Right renal cortex interstitium (tissue), 3 donors: ENCODE measurements around the gene CNOT4. TPM values are rescaled to one million over a fixed set of nuclear protein-coding genes. Genes with fewer than 3 reads are reported as not detected.
A peak's percentile ranks its signal among the peaks of the same experiment; 100 is the strongest.

Experiments
- DNase-seq, 3 donors: peaks; one replicate each; pipeline ENCODE4 v3.0.0-alpha.2; 2013; ENCODE audit warnings: low read depth in 3 of 3, low spot score in 2 of 3
- polyA plus RNA-seq, 3 donors: library from polyadenylated mRNA; unstranded; fragments of 120-200 nt; gene quantifications; one replicate each; pipeline ENCODE4 v1.2.1, GENCODE V29; 2013; ENCODE audit not compliant: insufficient read length in 3 of 3

CNOT4 gene
- polyA plus RNA-seq = 10 to 100 TPM; 30.0 to 34.9 (median 33.9) TPM

GRCh38 chr7:135509839-135510591 lies at the start of gene CNOT4:
Gene CNOT4, minus strand, starts transcription at chr7:135510102. Its CDS starts 71,771 bp downstream, at chr7:135438331.
- DNase-seq = peak; percentile 85 to 91 (median 85)

GRCh38 chr7:135558881-135559280 lies 49.0 kb upstream of the CNOT4 start:
- no peak for DNase-seq

GRCh38 chr7:135558337-135558767 lies 48.5 kb upstream of the CNOT4 start:
- DNase-seq = peak; percentile 45 to 59 (median 53)

GRCh38 chr7:135557455-135558336 lies 47.8 kb upstream of the CNOT4 start, which contains the start of gene NUP205:
Gene NUP205, plus strand, starts transcription at chr7:135557917. Its CDS starts 28 bp downstream, at chr7:135557945.
- peak; percentile 80 to 95 (median 88) for DNase-seq

GRCh38 chr7:135553346-135553745 lies 43.4 kb upstream of the CNOT4 start:
- no peak for DNase-seq

- DNase-seq = no peak
Observed at GRCh38 chr7:135552148-135552547, 42.2 kb upstream of the CNOT4 start.

GRCh38 chr7:135550196-135550595 lies 40.3 kb upstream of the CNOT4 start:
- DNase-seq = no peak

- DNase-seq = no peak
Observed at GRCh38 chr7:135541029-135541428, 31.1 kb upstream of the CNOT4 start.

GRCh38 chr7:135539629-135540028 lies 29.7 kb upstream of the CNOT4 start:
- no peak for DNase-seq

GRCh38 chr7:135538376-135538775 lies 28.5 kb upstream of the CNOT4 start:
- no peak for DNase-seq

GRCh38 chr7:135537905-135538304 lies 28.0 kb upstream of the CNOT4 start:
- no peak for DNase-seq

GRCh38 chr7:135537453-135537852 lies 27.6 kb upstream of the CNOT4 start:
- no peak for DNase-seq

GRCh38 chr7:135536150-135536549 lies 26.2 kb upstream of the CNOT4 start:
- no peak for DNase-seq

- DNase-seq = no peak
Observed at GRCh38 chr7:135527025-135527424, 17.1 kb upstream of the CNOT4 start.

GRCh38 chr7:135525426-135525825 lies 15.5 kb upstream of the CNOT4 start:
- no peak for DNase-seq

GRCh38 chr7:135523146-135523545 lies 13.2 kb upstream of the CNOT4 start:
- no peak for DNase-seq

GRCh38 chr7:135522509-135522908 lies 12.6 kb upstream of the CNOT4 start:
- DNase-seq = no peak

GRCh38 chr7:135519871-135520270 lies 10.0 kb upstream of the CNOT4 start:
- DNase-seq = no peak

- DNase-seq = no peak
Observed at GRCh38 chr7:135519233-135519688, 9.4 kb upstream of the CNOT4 start.

- no peak for DNase-seq
Observed at GRCh38 chr7:135518748-135519147, 8.8 kb upstream of the CNOT4 start.

- DNase-seq = no peak
Observed at GRCh38 chr7:135517060-135517459, 7.2 kb upstream of the CNOT4 start.
